PC-3 (cell line): ENCODE measurements around the gene TMEM163. TPM values are rescaled to one million over a fixed set of nuclear protein-coding genes. Genes with fewer than 3 reads are reported as not detected.

Source experiments
- ATAC-seq: fragments of 200-7000 bp; cut with Tn5 transposase; 2 replicates; pipeline ENCODE4 v1.9.1; 2020; ENCODE audit warnings: mild to moderate bottlenecking, moderate library complexity
- BruUV-seq: library from RNA; stranded (reverse); fragments of 400-500 nt; replicated peaks from 2 replicates; lab custom pipeline; 2021; lab: Mats Ljungman, UMichigan
- CTCF ChIA-PET: fragments of 300-600 bp; sonication (Branson Sonifier 250); formaldehyde crosslinking; loops from one replicate; lab custom pipeline; 2022; ENCODE audit warnings: antibody characterized with exemption; lab: Charles Lee
- POLR2A ChIA-PET: fragments of 300-600 bp; sonication (Branson Sonifier 250); formaldehyde crosslinking; loops from one replicate; lab custom pipeline; 2022; ENCODE audit warnings: antibody characterized with exemption; ENCODE audit not compliant: unreplicated experiment; lab: Charles Lee
- DNase-seq: peaks from one replicate; pipeline ENCODE4 v3.0.0-alpha.2; 2015
- H2AFZ ChIP-seq: fragments of 300-600 bp; sonication (generic); 2 replicates; pipeline ENCODE4 v1.6.0; 2016; ENCODE audit warnings: antibody characterized with exemption, low read length
- H3F3A ChIP-seq: fragments of 300-600 bp; sonication (generic); one replicate; pipeline ENCODE4 v1.6.0; 2017; ENCODE audit warnings: antibody characterized with exemption, low read length, control low read depth, mild to moderate bottlenecking; ENCODE audit not compliant: unreplicated experiment
- H3K27ac ChIP-seq: fragments of 300-600 bp; sonication (generic); 2 replicates; pipeline ENCODE4 v1.5.1; 2016; ENCODE audit warnings: mild to moderate bottlenecking, low read length
- H3K27me3 ChIP-seq: fragments of 300-600 bp; sonication (generic); 2 replicates; pipeline ENCODE4 v1.6.1; 2016; ENCODE audit warnings: low read length, mixed read lengths
- H3K36me3 ChIP-seq: fragments of 300-600 bp; sonication (generic); 2 replicates; pipeline ENCODE4 v1.6.1; 2016; ENCODE audit warnings: low read depth, mixed run types, low read length, mixed read lengths
- H3K4me1 ChIP-seq: fragments of 300-600 bp; sonication (generic); 2 replicates; pipeline ENCODE4 v1.5.1; 2016; ENCODE audit warnings: low read length; ENCODE audit not compliant: insufficient read depth
- H3K4me2 ChIP-seq: fragments of 300-600 bp; sonication (generic); 2 replicates; pipeline ENCODE4 v1.6.0; 2016; ENCODE audit warnings: low read length
- H3K4me3 ChIP-seq: fragments of 300-600 bp; sonication (generic); 2 replicates; pipeline ENCODE4 v1.5.1; 2016; ENCODE audit warnings: mild to moderate bottlenecking, low read length, mixed read lengths
- H3K79me2 ChIP-seq: fragments of 300-600 bp; sonication (generic); 2 replicates; pipeline ENCODE4 v1.6.1; 2017; ENCODE audit warnings: low read length, mixed read lengths
- H3K9ac ChIP-seq: fragments of 300-600 bp; sonication (generic); 2 replicates; pipeline ENCODE4 v1.6.0; 2016; ENCODE audit warnings: mild to moderate bottlenecking, low read length
- H3K9me2 ChIP-seq: fragments of 300-600 bp; sonication (generic); replicated peaks from 2 replicates; pipeline ENCODE4 v1.6.1; 2016; ENCODE audit warnings: mixed run types, low read length, mixed read lengths
- H3K9me3 ChIP-seq: fragments of 300-600 bp; sonication (generic); 2 replicates; pipeline ENCODE4 v1.6.1; 2016; ENCODE audit warnings: low read length, mixed read lengths
- H4K20me1 ChIP-seq: fragments of 300-600 bp; sonication (generic); 2 replicates; pipeline ENCODE4 v1.6.1; 2016; ENCODE audit warnings: low read length, mixed read lengths
- EZH2 ChIP-seq: fragments of 300-600 bp; sonication (generic); IDR thresholded peaks from one replicate; pipeline ENCODE4 v1.6.1; 2017; ENCODE audit warnings: antibody characterized with exemption, mild to moderate bottlenecking, low read length; ENCODE audit not compliant: unreplicated experiment
- EZH2phosphoT487 ChIP-seq: fragments of 300-600 bp; sonication (generic); IDR thresholded peaks from 2 replicates; pipeline ENCODE4 v1.6.1; 2018; ENCODE audit warnings: mild to moderate bottlenecking, antibody characterized with exemption, low read length, borderline replicate concordance
- intact Hi-C: fragments of 100-400 bp; cut with micrococcal nuclease; formaldehyde crosslinking; loops from 2 replicates; pipeline ENCODE4 v1.9.0; 2023
- total RNA-seq: library from RNA; depleted of rRNA; stranded (reverse); fragments of >200 nt; gene quantifications from 2 replicates; pipeline ENCODE4 v1.2.3, GENCODE V29; 2014
- TF ChIP-seq, protein P1 (sequence below): fragments of 300-600 bp; sonication (generic); conservative IDR thresholded peaks from 2 replicates; pipeline ENCODE4 v1.5.1; 2017; ENCODE audit warnings: antibody characterized with exemption, low read depth, mild to moderate bottlenecking, low read length

The TMEM163 gene
- total RNA-seq, 1 experiment from 2014 or later = 0.47 TPM

DNA sequence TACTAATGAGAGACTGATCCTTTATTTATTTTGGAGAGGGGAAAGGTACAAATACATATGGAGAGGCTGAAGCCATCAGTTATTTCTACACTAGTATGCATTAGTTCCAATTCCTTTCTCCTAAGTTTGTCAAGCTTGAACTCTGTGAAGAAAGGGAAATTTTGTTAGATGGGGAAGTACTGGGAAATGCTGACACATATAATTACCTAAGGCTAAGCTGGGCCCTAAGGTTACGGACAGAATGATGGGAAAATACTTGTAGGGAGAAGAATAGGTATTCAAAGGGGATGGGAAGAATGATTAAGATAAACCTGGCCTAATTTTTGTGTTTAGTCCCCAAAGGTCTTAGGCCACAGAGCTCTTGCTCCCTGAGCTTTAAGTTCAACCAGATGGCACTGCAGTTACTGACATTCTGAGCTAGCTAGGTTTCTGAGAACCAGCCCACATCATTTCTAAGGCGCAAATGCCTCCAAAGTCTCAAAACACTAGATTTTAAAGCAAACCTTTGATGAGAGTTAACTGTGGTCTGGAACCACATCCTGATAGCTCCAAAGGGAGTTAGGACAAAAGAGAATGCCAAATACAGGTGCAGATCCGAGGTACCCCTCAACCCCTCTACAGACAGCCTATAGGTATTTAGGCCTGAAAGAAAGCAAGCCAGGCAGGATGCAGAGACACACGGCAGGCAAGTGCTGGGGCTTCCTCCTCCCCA lies 2.7 kb downstream of the TMEM163 start:
- Histone ChIP-seq H3K36me3 (no peaks in the 10 kb centered on the region), H3K27ac (no peak overlapping the region), H3K27me3 (peaks cover 21% of the 10 kb centered on the region), H2AFZ (no peak overlapping the region), H3K9me2 (no peaks in the 10 kb centered on the region), H3K9me3 (no peaks in the 10 kb centered on the region), H3F3A (no peaks in the 10 kb centered on the region), H3K9ac (no peak overlapping the region), H3K4me3 (no peak overlapping the region), H3K4me2 (no peak overlapping the region), H3K4me1 (peaks cover 15% of the 10 kb centered on the region), H4K20me1 (no peaks in the 10 kb centered on the region), H3K79me2 (no peaks in the 10 kb centered on the region)
- DNase-seq (no peak), ATAC-seq (no peak)
- POLR2A ChIA-PET = interaction anchor here (0.7 kb wide), 1 partner anchor 270 kb away, joined by 4 read pairs; no protein-coding TSS in a partner anchor
- TF ChIP-seq, protein P1, sequence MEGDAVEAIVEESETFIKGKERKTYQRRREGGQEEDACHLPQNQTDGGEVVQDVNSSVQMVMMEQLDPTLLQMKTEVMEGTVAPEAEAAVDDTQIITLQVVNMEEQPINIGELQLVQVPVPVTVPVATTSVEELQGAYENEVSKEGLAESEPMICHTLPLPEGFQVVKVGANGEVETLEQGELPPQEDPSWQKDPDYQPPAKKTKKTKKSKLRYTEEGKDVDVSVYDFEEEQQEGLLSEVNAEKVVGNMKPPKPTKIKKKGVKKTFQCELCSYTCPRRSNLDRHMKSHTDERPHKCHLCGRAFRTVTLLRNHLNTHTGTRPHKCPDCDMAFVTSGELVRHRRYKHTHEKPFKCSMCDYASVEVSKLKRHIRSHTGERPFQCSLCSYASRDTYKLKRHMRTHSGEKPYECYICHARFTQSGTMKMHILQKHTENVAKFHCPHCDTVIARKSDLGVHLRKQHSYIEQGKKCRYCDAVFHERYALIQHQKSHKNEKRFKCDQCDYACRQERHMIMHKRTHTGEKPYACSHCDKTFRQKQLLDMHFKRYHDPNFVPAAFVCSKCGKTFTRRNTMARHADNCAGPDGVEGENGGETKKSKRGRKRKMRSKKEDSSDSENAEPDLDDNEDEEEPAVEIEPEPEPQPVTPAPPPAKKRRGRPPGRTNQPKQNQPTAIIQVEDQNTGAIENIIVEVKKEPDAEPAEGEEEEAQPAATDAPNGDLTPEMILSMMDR = no peak
- TF ChIP-seq EZH2 (no peak), EZH2phosphoT487 (no peak)
- intact Hi-C loops = no loop called here
- CTCF ChIA-PET = no interaction called here
- no TSS peak for BruUV-seq

DNA sequence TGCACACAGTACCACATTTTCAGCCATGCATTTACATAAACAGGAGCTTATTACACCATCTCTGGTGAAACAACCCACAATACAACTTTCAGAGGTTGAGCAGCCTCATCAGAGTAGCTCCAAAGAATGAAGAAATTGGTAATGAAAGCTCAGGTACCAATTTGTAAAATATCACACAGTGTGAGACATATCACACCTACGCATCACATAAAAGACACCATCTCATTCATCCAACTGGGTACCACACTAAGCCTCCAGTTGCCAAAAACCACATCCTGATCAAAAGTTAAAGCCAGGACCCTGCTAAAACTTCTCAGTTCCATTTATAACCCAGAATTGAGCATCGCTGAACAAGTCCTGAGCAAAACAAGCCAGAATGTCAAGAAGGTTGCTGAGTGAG lies 4.6 kb downstream of the TMEM163 start:
- Histone ChIP-seq H2AFZ (no peak overlapping the region), H3K79me2 (no peaks in the 10 kb centered on the region), H3K4me2 (no peak overlapping the region), H3F3A (no peaks in the 10 kb centered on the region), H3K9ac (no peak overlapping the region), H4K20me1 (no peaks in the 10 kb centered on the region), H3K4me3 (no peak overlapping the region), H3K27me3 (peaks cover 15% of the 10 kb centered on the region), H3K36me3 (no peaks in the 10 kb centered on the region), H3K9me2 (no peaks in the 10 kb centered on the region), H3K9me3 (no peaks in the 10 kb centered on the region), H3K4me1 (peaks cover 14% of the 10 kb centered on the region), H3K27ac (no peak overlapping the region)
- no TSS peak for BruUV-seq
- DNase-seq (no peak), ATAC-seq (no peak)
- TF ChIP-seq, protein P1 = no peak
- TF ChIP-seq EZH2phosphoT487 = no peak
- no peak for TF ChIP-seq EZH2
- ChIA-PET CTCF (no interaction called here), POLR2A (no interaction called here)
- intact Hi-C loops = no loop called here

DNA sequence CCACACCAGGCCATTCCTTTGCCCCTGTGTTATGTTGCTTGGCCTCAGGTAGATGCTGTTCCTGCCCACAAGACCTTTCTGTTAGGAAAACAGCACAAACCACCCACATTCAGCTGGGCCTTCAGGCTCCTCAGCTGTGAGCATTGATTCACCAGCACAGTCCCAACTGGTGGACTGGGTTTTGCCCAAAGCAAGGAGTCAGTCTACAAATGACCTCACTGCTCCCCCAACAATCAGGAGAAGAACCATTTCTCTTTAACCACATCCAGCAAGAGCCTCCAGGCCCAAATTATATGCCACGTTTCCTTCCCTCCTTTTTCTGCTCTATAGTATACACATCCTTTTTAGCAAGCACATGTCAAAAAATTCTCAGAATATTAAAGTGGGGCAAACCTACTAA lies 5.2 kb downstream of the TMEM163 start:
- no peak for DNase-seq
- BruUV-seq = no TSS peak
- ChIA-PET POLR2A (no interaction called here), CTCF (interaction anchor here (0.6 kb wide), 1 partner anchor 132 kb away, joined by 4 read pairs; no protein-coding TSS in a partner anchor)
- Histone ChIP-seq H3K4me2 (no peak overlapping the region), H3K27me3 (peaks cover 14% of the 10 kb centered on the region), H3K27ac (no peak overlapping the region), H4K20me1 (no peaks in the 10 kb centered on the region), H3K4me3 (no peak overlapping the region), H2AFZ (no peak overlapping the region), H3K9me3 (no peaks in the 10 kb centered on the region), H3K9ac (no peak overlapping the region), H3K9me2 (no peaks in the 10 kb centered on the region), H3K4me1 (peaks cover 12% of the 10 kb centered on the region), H3F3A (no peaks in the 10 kb centered on the region), H3K36me3 (no peaks in the 10 kb centered on the region), H3K79me2 (no peaks in the 10 kb centered on the region)
- intact Hi-C loops = no loop called here
- TF ChIP-seq, protein P1 = no peak
- TF ChIP-seq EZH2 = no peak
- no peak for TF ChIP-seq EZH2phosphoT487
- ATAC-seq = no peak
